Right lobe of liver (tissue), 6 donors: ENCODE data around the gene PMS1. TPM values are rescaled to one million over a fixed set of nuclear protein-coding genes. Genes with fewer than 3 reads are reported as not detected.

Experiments used
- ATAC-seq, 4 donors: fragments of 200-7000 bp; cut with Tn5 transposase; one replicate each; pipeline ENCODE4 v1.9.1; 2020; ENCODE audit warnings: mild to moderate bottlenecking in 4 of 4, moderate library complexity in 4 of 4
- DNase-seq, 3 donors: peaks; one replicate each; pipeline ENCODE4 v3.0.0-alpha.2; 2020
- H3K27ac ChIP-seq, 3 donors: fragments of 200-600 bp; one replicate each; pipeline ENCODE4 v1.8.0; 2022
- H3K27me3 ChIP-seq, 2 donors: fragments of 200-600 bp; one replicate each; pipeline ENCODE4 v1.8.0; 2022
- H3K36me3 ChIP-seq, 4 donors: fragments of 200-600 bp; sonication (generic) in 1 of 4; one replicate each; pipeline versions ENCODE4 v1.5.1 to v1.8.0; 2017 to 2022; ENCODE audit warnings: control low read depth in 1 of 4
- H3K4me1 ChIP-seq, 4 donors: fragments of 200-600 bp; sonication (generic) in 1 of 4; one replicate each; pipeline versions ENCODE4 v1.5.1 to v1.8.0; 2017 to 2022; ENCODE audit warnings: control low read depth in 1 of 4
- H3K4me3 ChIP-seq, 3 donors: fragments of 200-600 bp; one replicate each; pipeline ENCODE4 v1.8.0; 2022
- H3K9me3 ChIP-seq, 4 donors: fragments of 200-600 bp; sonication (generic) in 1 of 4; one replicate each; pipeline versions ENCODE4 v1.5.1 to v1.8.0; 2017 to 2022; ENCODE audit warnings: control low read depth in 1 of 4
- POLR2A ChIP-seq: fragments of 450-650 bp; IDR thresholded peaks from one replicate; pipeline ENCODE4 v1.6.1; 2017; ENCODE audit warnings: antibody characterized with exemption, mild to moderate bottlenecking
- WGBS: methylation state at CpG from one replicate; pipeline ENCODE4 v1.1.6; 2018; ENCODE audit warnings: low coverage, low lambda C conversion rate; ENCODE audit not compliant: insufficient coverage; ENCODE audit errors: missing lambda C conversion rate; 5-methylcytosine and 5-hydroxymethylcytosine counted together
- intact Hi-C, 2 donors: fragments of 100-400 bp; cut with DNase I; formaldehyde crosslinking; loops; one replicate each; pipeline versions ENCODE4 v1.11.2 to v1.14.1; 2022
- total RNA-seq, 6 experiments: library from RNA; depleted of rRNA in 2 of 6; stranded (reverse); fragments of >200 nt in 2 of 6; fragmentation: NEBNext Ultra II Directional in 3 of 6; extraction: Animal tissue kit (Norgen Biotek cat#: 25700) in 3 of 6; gene quantifications; one replicate each; pipeline versions ENCODE4 v1.1.0 to v1.2.4, GENCODE V29; 2016 to 2023
- TF ChIP-seq, protein P1 (sequence below), 4 donors: fragments of 200-600 bp in 3 of 4; fragments of 450-650 bp in 1 of 4; IDR thresholded peaks; one replicate each; pipeline versions ENCODE4 v1.5.1 to v1.8.0; 2016 to 2022; ENCODE audit warnings: antibody characterized with exemption in 4 of 4, mild to moderate bottlenecking in 2 of 4
- donor health status: DM: no; HTN: yes; CAD: no.
- donor health status: DM: no; HTN: no; CAD: no.
- donor health status: DM: no; HTN: no; CAD: no.
- donor health status: DM: no; HTN: yes; CAD: no.
- donor health status: DM: no; HTN: yes; CAD: no.

Gene PMS1
- total RNA-seq, 6 experiments from 2014 or later: 8.1 to 9.5 (median 8.4) TPM

- no peaks in the 10 kb centered on the region for H3K4me1 ChIP-seq
- intact Hi-C loops: no loop called here
- H3K4me3 ChIP-seq: no peak overlapping the region
- no peaks in the 10 kb centered on the region for H3K9me3 ChIP-seq
- no peak overlapping the region for H3K27ac ChIP-seq
- H3K36me3 ChIP-seq: peaks cover 0 to 15% (median 0%) of the 10 kb centered on the region in 4 donors
- ATAC-seq: no peak
- no peaks in the 10 kb centered on the region for H3K27me3 ChIP-seq
- TF ChIP-seq, protein P1, sequence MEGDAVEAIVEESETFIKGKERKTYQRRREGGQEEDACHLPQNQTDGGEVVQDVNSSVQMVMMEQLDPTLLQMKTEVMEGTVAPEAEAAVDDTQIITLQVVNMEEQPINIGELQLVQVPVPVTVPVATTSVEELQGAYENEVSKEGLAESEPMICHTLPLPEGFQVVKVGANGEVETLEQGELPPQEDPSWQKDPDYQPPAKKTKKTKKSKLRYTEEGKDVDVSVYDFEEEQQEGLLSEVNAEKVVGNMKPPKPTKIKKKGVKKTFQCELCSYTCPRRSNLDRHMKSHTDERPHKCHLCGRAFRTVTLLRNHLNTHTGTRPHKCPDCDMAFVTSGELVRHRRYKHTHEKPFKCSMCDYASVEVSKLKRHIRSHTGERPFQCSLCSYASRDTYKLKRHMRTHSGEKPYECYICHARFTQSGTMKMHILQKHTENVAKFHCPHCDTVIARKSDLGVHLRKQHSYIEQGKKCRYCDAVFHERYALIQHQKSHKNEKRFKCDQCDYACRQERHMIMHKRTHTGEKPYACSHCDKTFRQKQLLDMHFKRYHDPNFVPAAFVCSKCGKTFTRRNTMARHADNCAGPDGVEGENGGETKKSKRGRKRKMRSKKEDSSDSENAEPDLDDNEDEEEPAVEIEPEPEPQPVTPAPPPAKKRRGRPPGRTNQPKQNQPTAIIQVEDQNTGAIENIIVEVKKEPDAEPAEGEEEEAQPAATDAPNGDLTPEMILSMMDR (IDR thresholded peaks at IDR 0.05): no peak
- no peak for TF ChIP-seq POLR2A
- no peak for DNase-seq
- WGBS: no CpG with 5 or more reads among the region's 2 CpGs
These were observed 15.3 kb downstream of the PMS1 start for GRCh38 chr2:189799531-189799930.

DNA sequence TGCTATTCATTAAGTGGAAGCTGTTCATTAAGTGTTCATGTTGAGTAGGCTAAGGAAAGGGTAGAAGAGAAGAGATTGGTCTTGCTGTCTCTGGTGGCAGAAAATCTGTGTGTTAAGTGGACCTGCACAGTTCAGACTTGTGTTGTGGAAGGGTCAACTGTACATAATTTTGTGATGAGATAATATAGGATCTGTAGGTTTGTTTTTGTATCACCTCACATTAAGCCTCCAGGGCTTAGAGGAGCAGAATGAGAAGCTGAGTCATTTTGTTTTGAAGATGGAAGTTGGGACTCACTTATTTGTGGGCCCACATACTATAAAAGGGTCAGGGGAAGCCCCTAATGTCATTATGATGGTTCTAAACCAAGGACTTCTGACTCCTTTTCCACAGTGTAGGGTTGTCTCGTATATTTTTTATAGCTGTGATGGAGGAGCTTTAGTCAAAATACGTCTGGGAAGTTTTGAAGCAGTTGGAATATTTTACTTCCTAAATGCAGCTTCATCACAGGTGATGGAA lies 18.2 kb downstream of the PMS1 start:
- Histone ChIP-seq H3K27ac (no peak overlapping the region), H3K36me3 (no peaks in the 10 kb centered on the region), H3K4me3 (no peak overlapping the region), H3K4me1 (no peaks in the 10 kb centered on the region), H3K27me3 (no peaks in the 10 kb centered on the region), H3K9me3 (no peaks in the 10 kb centered on the region)
- DNase-seq (no peak), ATAC-seq (no peak)
- 69% methylated on average over 2 of the region's 2 CpGs for WGBS
- intact Hi-C loops: no loop called here
- TF ChIP-seq, protein P1 (IDR thresholded peaks at IDR 0.05): no peak

- ATAC-seq: no peak
- TF ChIP-seq, protein P1 (IDR thresholded peaks at IDR 0.05): no peak
- TF ChIP-seq POLR2A: no peak
- intact Hi-C loops: no loop called here
- Histone ChIP-seq H3K27ac (no peak overlapping the region), H3K27me3 (no peaks in the 10 kb centered on the region), H3K36me3 (no peaks in the 10 kb centered on the region), H3K9me3 (no peaks in the 10 kb centered on the region), H3K4me1 (no peaks in the 10 kb centered on the region), H3K4me3 (no peak overlapping the region)
- DNase-seq: no peak
- 78% methylated on average over 3 of the region's 3 CpGs for WGBS
These were observed 19.2 kb downstream of the PMS1 start for GRCh38 chr2:189803431-189803830.

- no peaks in the 10 kb centered on the region for H3K27me3 ChIP-seq
- intact Hi-C loops: no loop called here
- 83% methylated on average over 3 of the region's 3 CpGs for WGBS
- no peaks in the 10 kb centered on the region for H3K9me3 ChIP-seq
- DNase-seq (no peak), ATAC-seq (no peak)
- H3K4me1 ChIP-seq: no peaks in the 10 kb centered on the region
- peaks cover 0 to 5% (median 0%) of the 10 kb centered on the region in 4 donors for H3K36me3 ChIP-seq
- TF ChIP-seq, protein P1 (IDR thresholded peaks at IDR 0.05): no peak
- no peak for TF ChIP-seq POLR2A
- H3K27ac ChIP-seq: no peak overlapping the region
- no peak overlapping the region for H3K4me3 ChIP-seq
These were observed 34.2 kb downstream of the PMS1 start for GRCh38 chr2:189818249-189819038.
